Hematopoietic multipotent progenitor cell treated with erythropoietin and hydrocortisone succinate and interleukin-3 and kit ligand, for 17 days (in vitro differentiated cells): Measurements from ENCODE around the gene BCL2.

Experiments used
- DNase-seq: peaks from one replicate; pipeline ENCODE4 v3.0.0-alpha.2; 2015; ENCODE audit warnings: low spot score

Gene BCL2

DNA sequence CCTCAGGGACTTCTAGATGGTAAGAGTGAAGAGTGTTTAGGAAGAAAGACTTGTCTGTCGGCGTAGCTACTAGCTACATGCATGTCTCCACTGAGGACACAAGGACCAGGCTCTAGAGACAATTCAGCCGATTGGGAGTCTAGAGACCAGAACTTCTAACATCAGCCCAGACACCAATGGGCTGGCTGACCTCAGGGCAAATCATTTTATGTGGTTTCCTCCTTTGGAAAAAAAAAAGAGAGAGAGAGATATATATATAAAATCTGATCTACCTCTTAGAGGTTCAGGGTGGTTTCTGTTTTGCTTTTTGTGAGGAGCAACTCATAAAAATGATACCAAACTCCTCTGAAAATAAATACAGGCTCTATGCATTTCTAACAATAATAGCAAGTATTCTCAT lies 212.8 kb downstream of the BCL2 start:
- DNase-seq, result no peak

DNA sequence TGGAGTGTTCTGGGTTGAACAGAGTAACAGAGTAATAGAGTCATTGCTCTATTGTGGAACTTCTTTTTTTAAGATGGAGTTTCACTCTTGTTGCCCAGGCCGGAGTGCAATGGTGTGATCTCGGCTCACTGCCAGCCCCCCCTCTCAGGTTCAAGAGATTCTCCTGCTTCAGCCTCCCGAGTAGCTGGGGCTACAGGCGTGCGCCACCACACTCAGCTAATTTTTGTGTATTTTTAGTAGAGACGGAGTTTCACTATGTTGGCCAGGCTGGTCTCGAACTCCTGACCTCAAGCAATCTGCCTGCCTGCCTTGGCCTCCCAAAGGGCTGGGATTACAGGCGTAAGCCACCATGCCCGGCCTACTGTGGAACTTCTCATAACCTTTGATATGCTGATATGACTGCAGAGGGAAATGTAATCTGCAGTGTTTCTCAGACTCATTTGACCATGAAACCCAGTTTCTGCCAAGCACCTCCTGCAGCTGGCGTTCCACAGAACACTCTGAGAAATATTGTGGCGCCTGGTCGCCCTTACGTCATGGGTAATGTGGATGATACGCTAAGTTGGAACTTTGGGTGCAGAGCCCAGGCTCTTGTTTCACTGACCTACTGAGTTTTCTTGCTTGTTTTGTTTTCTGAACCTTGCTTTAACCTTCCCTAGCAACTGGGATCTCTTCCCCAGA lies 213.8 kb downstream of the BCL2 start:
- no peak for DNase-seq

DNA sequence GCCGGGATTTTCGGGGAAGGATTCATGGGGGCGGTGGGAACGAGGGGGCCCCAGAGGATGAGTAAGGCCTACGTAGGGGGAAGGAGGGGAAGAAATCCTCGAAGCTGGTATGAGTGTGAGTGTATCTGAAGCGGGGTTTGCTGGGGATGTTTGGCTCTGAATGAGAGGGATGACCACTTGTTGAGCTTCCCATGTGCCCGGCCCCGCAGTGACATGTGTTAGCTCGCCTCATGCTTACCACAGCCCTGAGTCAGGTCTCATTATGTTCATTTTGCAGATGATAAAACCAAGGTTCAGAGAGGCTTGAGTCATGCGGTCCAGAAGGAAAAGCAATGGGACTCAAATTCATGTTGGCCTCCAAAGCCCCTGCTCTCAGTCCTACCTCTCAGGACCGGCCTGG lies 214.7 kb downstream of the BCL2 start:
- no peak for DNase-seq

DNA sequence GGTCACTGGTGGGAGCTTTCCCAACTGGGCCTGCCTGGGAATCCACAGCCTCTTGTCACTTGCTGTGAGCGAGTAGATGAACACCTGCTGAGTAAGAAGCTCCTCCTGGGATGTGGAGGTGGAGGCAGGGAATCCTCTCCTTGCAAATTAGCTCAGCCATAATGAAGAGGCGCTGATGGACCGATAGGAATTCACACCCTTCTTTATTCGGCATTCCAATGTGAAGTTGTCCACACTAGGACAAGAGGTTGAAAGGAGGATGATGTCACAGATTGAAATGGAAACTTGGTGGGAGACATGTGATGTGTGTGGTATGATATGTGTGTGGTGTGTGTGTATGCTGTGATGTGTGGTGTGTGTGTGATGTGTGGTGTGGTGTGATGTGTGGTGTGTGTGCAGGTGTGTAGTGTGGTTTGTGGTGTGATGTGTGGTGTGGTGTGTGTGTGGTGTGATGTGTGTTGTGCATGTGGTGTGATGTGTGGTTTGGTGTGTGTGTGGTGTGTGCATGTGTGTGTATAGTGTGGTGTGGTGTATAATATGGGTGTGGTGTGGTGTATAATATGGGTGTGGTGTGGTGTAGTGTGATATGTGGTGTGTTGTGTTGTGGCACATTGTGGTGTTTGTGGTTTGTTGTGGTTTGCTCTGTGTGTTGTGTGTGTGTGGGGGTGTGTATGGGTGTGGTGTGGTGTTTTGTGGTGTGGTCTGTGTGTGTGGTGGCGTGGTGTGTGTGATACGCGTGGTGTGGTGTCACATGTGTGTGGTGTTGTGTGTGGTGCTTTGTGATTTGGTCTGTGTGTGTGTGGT lies 216.4 kb downstream of the BCL2 start:
- no peak for DNase-seq

DNA sequence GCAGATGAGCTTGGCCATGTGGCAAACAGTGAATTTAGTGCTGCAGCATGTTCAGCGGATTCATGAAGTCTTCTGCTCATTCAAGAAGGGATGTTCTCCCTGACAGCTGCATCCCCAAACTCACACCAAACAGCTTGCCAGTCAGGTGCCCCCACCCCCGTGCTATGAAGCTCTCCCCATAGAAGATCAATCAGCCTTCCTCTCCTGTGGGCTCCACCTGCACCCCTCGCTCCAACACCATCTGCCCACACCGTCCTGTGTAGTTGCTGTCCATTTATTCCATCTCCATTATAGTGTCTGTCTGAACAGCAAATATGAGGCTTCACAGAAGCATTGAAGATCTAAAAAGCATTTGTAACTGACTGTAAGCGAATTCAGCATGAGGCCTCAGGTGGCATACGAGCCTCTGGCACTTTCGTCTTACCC lies 218.9 kb downstream of the BCL2 start:
- DNase-seq, result no peak

DNA sequence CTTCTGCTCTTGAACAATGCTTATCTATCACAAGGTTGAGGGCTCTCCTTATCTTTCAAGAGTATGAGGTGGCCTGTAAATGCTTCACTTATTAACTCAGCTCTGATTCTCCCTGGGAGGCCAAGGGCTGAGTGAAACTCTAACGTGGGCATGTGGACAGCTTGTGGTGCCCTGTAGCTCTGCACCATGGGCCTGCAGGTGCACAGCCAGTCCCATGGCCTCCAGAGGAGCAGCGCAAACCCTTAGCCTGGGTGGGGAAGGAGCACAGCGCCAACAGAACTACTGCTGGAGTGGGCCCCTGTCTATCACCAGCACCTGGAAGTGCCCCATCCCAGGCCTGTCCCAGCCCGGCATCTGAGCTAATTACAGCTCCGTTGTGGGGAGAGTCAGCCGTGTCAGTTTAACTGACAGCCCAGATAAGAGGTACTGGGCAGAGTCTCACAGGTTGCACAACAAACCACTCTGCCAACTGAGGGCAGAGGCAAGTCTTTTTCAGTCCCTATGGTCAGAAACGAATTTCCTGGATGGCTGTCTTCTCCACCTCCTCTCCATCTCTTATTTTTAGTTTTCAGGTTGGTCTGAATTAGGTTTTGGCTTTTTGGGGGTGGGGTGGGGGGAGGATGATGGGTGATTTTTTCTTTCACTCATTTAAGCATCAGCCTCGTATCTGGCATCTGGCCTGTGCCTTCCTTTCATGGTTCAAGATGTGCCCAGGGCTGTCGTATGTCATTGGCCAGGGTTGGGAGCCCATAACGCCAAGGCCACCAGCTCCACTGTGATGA lies 219.5 kb downstream of the BCL2 start:
- DNase-seq, result no peak

DNA sequence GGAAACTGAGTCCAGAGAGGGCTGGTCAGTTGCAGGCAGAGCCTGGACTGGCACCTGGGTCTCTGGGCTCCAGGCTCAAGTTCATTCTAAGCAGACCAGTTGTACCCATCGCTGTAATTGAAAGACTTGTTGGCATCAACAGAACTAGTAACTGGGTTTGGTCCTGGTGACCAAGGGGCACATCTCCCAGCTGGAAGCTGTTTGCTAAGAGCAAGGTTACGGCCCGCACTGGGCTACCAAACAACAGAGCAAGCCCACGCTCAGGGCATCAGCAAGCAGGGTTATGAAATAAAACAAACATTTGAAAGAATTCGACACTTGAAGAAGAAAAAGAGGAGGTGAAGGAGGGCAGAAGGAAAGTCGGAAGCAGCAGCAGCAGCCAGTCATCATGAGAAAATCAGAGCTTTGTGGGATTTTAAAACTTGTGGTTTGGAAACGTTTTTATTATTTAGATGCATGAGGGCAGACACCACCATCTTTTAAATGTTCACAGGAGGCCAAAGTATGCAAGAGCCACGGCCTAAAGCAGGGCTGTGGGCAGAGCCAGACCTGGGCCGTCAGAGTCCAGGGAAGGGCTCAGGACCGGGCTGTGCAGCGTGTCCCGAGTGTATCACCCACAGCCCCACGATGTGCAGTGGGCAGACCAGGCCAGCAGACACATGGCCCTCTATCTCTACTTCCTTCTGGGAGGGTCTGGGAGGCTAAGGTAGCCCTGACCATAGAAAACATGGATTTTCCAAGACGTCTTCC lies 220.3 kb downstream of the BCL2 start:
- no peak for DNase-seq

DNA sequence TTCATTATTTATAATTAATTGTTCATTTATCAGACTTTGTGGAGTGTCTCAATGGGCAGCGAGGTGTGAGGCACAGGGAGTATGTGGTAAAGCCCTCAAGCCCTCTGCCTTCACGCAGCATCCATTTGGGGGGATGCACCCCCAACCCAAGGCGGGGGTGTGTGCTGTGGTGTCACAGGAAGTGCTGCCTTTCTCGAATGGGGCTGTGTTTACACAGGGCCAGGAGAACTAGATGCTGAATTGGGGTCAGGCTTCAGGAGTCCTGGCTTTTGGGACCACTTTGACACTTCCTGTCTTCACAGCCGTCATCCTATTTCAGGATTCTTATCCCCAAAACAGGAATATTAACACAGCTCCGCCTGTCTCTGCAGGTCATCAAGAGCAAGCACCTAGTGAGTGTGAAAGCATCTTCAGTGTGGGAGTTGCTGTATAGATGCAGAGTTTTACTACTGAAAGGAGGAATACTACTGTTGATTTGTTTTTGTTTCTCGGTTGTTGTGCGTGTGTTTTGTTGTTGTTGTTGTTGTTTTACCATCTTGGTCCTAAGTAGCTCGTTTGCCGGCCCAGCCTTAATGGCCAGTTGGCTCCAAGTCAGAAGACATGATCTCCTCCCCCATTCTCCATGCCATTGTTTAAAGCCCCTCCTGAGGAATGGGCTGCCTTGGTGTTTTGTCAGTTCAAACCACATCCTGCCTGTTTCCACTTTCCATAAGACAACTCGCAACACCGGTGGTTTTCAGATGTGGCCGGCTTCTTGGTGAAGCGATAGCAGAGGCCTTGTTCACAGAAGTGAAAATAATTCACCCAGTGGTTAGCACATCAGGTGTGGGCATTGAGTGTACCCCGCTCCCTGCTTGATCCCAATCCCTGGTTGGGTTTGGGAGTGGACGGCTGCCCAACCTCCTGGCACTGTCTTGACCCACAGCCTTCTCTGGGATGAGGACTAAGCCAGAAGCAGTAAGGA lies 221.3 kb downstream of the BCL2 start:
- no peak for DNase-seq

DNA sequence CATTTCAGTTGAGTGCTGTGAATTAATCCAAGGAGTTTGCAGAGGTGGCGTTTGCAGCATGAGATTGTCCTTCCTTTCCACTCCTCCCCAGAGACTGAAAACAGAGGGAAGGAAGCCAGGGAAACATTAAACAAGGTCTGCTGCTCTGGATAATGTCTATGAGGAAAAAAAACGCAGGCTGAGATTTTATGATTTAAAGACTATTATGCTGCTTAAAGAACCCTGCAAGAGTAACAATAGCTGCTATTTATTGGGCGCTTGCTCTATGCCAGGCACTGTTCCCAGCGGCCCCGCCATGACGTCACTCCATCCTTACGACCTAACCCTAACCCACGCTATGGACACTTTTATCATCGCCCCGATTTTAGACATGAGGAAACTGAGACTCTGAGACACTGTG lies 222.4 kb downstream of the BCL2 start:
- DNase-seq, result no peak

DNA sequence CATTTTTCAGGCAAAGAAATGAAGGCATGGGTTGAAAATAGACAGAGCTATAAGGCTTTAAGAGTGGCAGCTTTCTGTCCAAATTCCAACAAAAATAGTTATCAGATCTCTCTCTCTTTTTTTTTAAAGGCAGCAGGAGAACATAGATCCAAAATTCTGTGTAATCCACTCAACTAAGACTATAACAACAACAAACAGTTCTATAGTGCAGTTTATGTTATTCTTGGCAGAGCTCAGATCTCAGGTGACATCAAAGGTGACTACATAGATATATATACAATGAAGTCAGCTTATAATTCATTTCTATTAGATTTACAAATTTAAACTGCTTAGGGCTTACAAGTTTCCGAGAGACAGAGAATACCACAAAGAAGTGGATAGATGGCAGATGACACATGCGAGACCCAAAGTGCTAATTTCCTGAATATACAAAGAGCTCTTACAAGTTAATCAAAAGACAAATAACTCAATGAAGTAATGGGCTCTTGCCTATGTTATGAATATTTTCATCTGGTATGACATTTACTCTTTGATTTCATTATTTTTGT lies 223.2 kb downstream of the BCL2 start:
- no peak for DNase-seq

DNA sequence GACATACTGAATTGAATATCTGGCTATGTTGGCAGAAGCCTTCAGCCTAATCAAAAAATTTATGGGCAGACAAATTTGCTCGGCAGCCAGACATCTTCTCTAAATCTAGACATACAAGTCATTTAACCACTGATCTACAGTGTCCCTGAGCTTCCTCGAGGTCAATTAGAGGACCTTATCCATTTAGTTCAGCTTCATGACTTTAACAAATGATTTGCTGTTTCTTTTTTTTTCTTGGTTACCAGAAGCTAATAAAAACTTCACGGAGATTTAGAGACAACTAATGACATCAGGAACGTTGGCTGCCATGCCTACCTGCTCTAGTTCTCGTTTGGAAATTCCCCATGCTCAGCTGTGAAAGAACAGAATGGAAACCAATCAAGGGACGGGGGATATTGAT lies 223.8 kb downstream of the BCL2 start:
- DNase-seq, result no peak

DNA sequence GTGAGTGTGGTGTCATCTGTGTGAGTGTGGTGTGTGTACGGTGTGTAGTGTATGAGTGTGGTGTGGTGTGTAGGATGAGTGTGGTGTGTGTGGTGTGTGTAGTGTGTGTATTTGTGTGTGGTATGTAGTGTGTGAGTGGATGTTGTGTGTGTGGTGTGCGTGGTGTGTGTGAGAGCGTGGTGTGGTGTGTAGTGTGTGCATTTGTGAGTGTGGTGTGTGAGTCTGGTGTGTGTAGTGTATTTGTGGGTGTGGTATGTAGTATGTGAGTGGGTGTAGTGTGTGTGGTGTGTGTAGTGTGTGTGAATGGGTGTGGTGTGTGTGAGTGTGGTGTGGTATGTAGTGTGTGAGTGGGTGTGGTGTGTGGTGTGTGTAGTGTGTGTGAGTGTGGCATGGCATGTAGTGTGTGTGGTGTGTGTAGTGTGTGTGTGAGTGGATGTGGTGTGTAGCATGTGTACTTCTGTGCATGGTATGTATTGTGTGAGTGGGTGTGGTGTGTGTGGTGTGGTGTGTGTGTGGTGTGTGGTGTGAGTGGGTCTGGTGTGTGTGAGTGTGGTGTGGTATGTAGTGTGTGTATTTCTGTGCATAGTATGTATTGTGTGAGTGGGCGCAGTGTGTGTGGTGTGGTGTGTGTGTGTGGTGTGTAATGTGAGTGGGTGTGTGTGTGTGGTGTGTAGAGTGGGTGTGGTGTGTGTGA lies 227.8 kb downstream of the BCL2 start:
- DNase-seq, result no peak

DNA sequence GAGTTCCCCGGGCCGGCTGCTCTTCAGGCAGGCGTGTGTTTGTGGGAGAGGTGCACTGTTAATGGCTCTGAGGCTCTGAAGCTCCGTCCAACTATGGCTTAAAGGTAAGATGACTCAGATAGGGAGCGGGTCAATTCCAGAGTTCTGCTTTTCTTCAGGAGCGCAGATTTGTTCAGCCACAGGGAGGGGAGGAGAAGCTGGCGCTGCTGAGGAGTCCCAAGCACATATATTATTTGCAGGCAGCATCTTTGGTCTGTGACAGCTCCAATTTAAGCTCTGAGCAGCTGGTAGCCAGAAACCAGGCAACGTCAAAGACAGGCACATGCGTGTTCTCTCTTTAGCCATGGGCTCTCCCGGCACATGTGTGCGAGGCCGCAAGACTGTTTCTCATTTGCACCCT lies 229.2 kb downstream of the BCL2 start:
- DNase-seq, result no peak

DNA sequence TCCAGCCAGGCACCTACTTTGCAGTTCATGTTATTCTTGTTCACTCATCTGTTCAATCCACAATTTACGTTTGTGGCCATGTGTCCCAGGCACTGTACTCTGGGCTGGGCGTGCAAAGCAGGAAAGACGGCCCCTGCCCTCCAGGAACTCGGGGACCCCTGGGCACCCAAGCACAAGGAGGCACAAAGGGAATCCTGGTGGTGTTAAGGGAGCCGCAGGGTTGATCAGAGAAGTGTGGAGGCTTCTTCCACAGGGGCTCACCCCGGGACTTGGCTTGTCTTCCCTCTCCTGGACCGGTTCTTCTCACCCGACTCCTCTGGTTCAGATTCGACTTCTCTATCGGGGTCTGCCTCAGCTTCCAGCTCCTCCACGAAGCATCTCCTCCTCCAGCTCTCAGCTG lies 230.5 kb downstream of the BCL2 start:
- no peak for DNase-seq

DNA sequence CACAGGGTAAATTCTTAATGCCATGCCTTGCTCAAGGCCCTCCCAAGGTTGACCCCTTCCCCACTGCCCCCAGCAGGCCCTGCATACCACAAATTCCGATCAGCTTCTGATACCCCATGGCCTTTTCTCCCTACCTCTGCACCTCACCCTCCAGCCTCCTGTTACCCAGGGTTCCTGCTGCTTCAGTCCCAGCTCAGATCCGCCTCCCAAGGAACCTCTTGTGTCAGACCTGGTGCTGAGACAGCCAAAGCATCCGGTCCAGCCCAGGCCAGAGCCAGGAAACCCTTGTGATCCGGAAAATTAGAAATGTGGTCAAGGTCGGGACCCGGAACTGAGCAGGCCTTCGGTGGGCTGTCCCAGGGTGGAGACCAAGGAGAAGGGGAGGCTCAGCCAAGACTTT lies 231.3 kb downstream of the BCL2 start:
- no peak for DNase-seq

DNA sequence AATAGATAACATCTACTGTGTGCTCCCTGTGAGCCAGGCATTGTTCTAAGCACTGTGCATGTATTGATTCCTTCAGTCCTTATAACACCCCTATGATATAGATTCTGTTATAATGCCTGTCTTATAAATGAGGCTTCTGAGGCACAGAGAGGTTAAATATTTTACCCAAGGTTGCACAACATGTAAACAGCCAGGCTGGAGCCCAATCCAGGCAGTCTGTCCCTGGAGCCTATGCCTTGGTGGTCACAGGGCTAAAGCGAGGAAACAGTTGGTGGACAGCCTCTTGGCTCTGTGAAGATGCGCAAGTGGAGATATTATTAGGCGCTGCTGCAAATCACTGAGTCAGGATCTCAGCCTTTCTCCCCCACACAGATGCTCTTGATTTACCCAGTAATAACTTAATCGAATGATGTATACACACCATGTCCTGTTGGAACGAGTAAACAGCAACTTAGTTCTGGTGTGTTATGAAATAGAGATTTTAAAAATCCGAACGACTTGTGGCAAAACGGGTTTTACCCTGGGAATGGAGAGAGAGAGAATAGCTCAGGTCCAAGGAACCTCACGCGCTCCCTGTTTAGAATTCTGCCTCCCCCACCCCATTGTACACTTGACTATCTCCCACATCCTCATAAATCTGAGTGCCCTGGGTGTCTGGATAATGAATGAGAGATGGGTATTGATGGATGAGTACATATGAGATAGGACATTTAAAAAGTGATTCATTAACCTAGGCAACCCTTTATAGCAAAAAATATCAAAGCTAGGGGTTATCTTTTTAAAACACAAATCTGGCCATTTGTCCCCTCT lies 231.9 kb downstream of the BCL2 start:
- DNase-seq, result no peak

DNA sequence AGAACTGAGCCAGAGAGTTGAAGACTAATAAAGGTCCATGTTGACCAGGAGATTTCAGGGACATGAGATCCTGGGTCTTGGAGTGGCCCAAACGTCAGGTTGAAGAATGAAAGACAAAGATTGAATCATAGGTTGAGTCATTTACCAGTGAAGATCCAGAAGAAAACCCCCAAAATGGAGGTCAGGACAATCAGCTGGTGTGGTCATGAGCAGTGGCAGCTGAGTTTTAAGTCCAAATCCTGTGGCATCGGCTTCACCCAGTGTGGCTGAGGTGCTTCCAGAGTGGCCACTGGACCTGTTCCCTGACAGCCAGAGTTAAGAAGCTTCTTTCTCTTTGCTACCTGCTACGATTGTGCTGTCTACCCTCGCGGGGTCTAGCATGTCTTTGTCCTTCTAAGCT lies 234.0 kb downstream of the BCL2 start:
- DNase-seq, result no peak

DNA sequence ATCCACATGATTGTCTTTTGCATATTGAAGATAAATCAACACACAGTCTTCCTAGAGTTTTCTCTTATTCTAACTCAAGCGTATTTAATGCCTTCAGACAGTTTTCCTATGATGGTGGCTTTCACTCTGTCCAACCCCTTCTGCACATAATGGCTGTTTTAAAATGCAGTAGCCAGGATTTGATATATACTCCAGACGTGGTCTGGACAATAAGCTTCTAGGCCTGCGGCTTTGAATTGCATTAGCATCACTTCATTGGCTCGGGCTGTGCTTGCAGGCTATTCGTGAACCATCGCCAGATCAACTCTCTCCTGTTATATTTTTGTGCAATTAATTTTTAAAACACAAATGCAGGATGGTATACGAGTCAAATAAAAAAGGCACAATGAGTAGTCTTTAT lies 235.3 kb downstream of the BCL2 start:
- DNase-seq, result no peak

DNA sequence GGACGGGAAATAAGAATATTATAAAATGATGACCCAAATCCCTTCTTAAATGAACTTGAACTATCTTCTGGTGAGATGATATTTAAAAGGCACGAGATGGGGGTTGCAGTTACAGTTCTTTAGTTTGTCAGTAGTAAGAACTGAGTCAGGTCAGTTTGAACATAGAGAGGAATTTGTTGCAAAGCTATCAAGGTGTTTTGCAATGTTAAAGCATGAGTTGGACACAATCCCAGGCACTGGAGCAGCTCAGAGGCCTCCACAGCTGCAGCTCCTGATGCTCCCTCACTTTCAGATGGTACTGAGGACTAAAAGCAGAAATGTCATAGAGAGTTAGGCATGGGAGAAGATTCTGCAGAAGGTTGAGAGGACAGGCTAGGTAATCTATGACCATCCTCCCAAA lies 236.0 kb downstream of the BCL2 start:
- no peak for DNase-seq
